Left ventricle myocardium inferior (tissue), 1 donor: ENCODE results near the gene RBP5. TPM values are rescaled to one million over a fixed set of nuclear protein-coding genes. Genes with fewer than 3 reads are reported as not detected.

Experiments
- DNase-seq: peaks from one replicate; pipeline ENCODE4 v3.0.0-alpha.2; 2020
- H3K27ac ChIP-seq: fragments of 200-600 bp; replicated peaks from 2 replicates; pipeline ENCODE4 v1.8.0; 2021
- H3K27me3 ChIP-seq: fragments of 200-600 bp; 2 replicates; pipeline ENCODE4 v1.8.0; 2021; ENCODE audit warnings: low read depth
- H3K36me3 ChIP-seq: fragments of 200-600 bp; 2 replicates; pipeline ENCODE4 v1.8.0; 2021
- H3K4me1 ChIP-seq: fragments of 200-600 bp; 2 replicates; pipeline ENCODE4 v1.8.0; 2021
- H3K4me3 ChIP-seq: fragments of 200-600 bp; 2 replicates; pipeline ENCODE4 v1.8.0; 2021; ENCODE audit warnings: mild to moderate bottlenecking, moderate library complexity
- H3K9me3 ChIP-seq: fragments of 200-600 bp; replicated peaks from 2 replicates; pipeline ENCODE4 v1.8.0; 2021
- intact Hi-C: fragments of 100-400 bp; cut with micrococcal nuclease; formaldehyde crosslinking; loops from one replicate; pipeline ENCODE4 v1.11.0; 2022
- total RNA-seq: library from RNA; stranded (reverse); fragmentation: NEBNext Ultra II Directional; extraction: Animal tissue kit (Norgen Biotek cat#: 25700); gene quantifications from one replicate; pipeline ENCODE4 v1.2.1, GENCODE V29; 2021
- TF ChIP-seq, protein P1 (sequence below): fragments of 200-600 bp; IDR thresholded peaks from 2 replicates; pipeline ENCODE4 v1.8.0; 2021; ENCODE audit warnings: antibody characterized with exemption, mild to moderate bottlenecking, borderline replicate concordance
- donor health status: DM: no; HTN: yes; CAD: no; lungs with severe emphysema.

Gene RBP5
- total RNA-seq, 1 donor from 2014 or later: 0.47 TPM

DNA sequence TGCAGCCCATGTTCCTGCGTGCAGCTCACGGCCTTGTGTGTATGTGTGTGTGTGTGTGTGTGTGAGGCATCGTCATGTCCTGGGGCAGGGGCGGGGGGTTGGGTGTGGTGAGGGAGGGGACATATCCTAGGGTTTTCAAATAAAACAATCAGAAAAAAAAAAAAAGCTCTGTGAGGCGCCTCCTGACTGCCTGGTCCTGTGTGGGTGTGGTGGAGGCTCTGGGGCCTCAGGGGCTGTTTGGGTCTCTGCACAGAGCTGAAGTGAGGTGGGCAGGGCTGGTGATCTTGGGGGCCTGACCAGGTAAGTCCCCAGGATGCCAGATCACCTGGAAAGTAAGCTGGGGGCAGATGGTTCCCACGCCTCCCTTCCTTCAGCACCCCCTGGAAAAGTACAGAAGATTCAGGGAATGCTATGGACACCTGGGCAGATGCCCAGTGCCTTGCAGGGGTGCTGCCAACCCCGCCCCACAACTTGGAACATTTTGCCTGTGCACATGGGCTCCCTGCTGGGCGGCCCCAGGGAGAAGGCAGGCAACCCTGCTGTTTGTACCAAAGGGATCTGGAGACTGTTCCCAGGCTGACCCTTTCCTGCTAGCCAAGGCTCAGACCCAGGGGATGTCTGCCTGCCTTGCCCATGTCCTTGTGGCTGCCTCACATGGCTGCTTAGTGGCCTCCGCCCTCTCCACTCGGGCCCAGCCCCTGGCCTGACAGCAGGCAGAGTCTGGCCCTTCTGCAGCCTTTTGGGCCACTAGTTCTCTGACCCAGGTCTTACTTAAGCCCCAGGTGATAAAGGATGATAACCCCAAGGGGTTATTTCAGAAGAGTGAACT lies 30.3 kb upstream of the RBP5 start:
- TF ChIP-seq, protein P1, sequence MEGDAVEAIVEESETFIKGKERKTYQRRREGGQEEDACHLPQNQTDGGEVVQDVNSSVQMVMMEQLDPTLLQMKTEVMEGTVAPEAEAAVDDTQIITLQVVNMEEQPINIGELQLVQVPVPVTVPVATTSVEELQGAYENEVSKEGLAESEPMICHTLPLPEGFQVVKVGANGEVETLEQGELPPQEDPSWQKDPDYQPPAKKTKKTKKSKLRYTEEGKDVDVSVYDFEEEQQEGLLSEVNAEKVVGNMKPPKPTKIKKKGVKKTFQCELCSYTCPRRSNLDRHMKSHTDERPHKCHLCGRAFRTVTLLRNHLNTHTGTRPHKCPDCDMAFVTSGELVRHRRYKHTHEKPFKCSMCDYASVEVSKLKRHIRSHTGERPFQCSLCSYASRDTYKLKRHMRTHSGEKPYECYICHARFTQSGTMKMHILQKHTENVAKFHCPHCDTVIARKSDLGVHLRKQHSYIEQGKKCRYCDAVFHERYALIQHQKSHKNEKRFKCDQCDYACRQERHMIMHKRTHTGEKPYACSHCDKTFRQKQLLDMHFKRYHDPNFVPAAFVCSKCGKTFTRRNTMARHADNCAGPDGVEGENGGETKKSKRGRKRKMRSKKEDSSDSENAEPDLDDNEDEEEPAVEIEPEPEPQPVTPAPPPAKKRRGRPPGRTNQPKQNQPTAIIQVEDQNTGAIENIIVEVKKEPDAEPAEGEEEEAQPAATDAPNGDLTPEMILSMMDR: no peak
- H3K9me3 ChIP-seq: no peaks in the 10 kb centered on the region
- H3K4me1 ChIP-seq: peaks cover 7% of the 10 kb centered on the region
- DNase-seq: no peak
- intact Hi-C loops: no loop called here
- peaks cover 12% of the 10 kb centered on the region for H3K27me3 ChIP-seq
- H3K27ac ChIP-seq: no peak overlapping the region
- no peak overlapping the region for H3K4me3 ChIP-seq
- no peaks in the 10 kb centered on the region for H3K36me3 ChIP-seq

DNA sequence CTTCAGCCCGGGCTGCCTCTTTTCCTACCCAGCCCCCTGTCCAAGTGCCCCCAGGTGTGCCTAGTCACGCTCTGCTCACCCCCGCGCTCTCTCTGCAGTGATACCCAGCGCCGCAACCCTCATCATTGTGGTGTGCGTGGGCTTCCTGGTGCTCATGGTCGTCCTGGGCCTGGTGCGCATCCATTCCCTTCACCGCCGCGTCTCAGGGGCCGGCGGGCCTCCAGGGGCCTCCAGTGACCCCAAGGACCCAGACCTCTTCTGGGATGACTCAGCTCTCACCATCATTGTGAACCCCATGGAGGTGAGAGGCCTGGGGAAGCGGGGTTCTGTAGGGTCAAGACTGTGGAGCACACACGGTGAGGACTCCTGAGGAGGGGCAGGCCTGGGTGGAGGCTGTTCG lies 28.7 kb upstream of the RBP5 start:
- Histone ChIP-seq H3K27me3 (no peaks in the 10 kb centered on the region), H3K27ac (no peak overlapping the region), H3K36me3 (no peaks in the 10 kb centered on the region), H3K4me1 (no peaks in the 10 kb centered on the region), H3K9me3 (no peaks in the 10 kb centered on the region), H3K4me3 (no peak overlapping the region)
- TF ChIP-seq, protein P1: no peak
- intact Hi-C loops: no loop called here
- no peak for DNase-seq

GRCh38 chr12:7156259-7157197 lies 27.8 kb upstream of the RBP5 start:
- Histone ChIP-seq H3K9me3 (no peaks in the 10 kb centered on the region), H3K4me1 (no peaks in the 10 kb centered on the region), H3K4me3 (no peak overlapping the region), H3K36me3 (peaks cover 2% of the 10 kb centered on the region), H3K27me3 (no peaks in the 10 kb centered on the region), H3K27ac (no peak overlapping the region)
- intact Hi-C loops: no loop called here
- TF ChIP-seq, protein P1: no peak
- no peak for DNase-seq

GRCh38 chr12:7155471-7156034 lies 26.9 kb upstream of the RBP5 start:
- Histone ChIP-seq H3K27me3 (no peaks in the 10 kb centered on the region), H3K27ac (no peak overlapping the region), H3K4me1 (no peaks in the 10 kb centered on the region), H3K4me3 (no peak overlapping the region), H3K9me3 (no peaks in the 10 kb centered on the region), H3K36me3 (peaks cover 4% of the 10 kb centered on the region)
- TF ChIP-seq, protein P1: no peak
- intact Hi-C loops: no loop called here
- DNase-seq: no peak

- H3K36me3 ChIP-seq: peaks cover 4% of the 10 kb centered on the region
- H3K27ac ChIP-seq: no peak overlapping the region
- no peaks in the 10 kb centered on the region for H3K9me3 ChIP-seq
- intact Hi-C loops: no loop called here
- TF ChIP-seq, protein P1: no peak
- H3K4me3 ChIP-seq: no peak overlapping the region
- H3K4me1 ChIP-seq: no peaks in the 10 kb centered on the region
- DNase-seq: no peak
- no peaks in the 10 kb centered on the region for H3K27me3 ChIP-seq
Observed at GRCh38 chr12:7154901-7155470, 26.3 kb upstream of the RBP5 start.
